Measurements from ENCODE around the gene BLMH.

DNA sequence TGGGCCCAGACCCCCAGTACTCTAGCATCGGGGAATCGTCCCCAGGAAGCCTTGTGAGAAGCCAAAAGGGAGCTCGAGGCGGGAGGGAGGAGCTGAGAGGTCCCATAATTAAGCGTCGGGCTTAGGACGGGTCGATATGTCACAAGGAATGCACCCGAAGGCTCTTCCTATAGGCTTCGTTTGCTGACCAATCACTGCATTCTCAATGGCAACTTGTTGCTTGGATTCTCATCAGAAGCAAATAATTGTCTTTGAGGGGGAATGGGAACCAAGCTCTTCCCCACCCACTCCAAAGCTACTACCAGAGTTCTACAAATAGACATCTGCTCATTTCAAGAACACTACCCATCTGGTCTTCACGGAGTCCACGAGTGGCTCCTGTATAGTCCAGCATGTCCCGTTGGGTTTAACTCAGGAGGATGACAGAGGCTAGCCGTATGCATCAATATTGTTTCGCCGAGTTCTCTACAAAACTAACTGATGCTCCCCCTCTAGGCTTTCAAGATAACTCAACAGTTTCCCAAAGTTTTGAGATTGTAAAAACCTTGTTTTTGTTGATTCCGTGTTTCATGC, 628 bp upstream of the BLMH start:
- no peak for TF ChIP-seq EZH2 (IDR thresholded peaks at IDR 0.05; ENCODE audit: borderline replicate concordance, insufficient read depth, low read depth, low read length, poor library complexity, severe bottlenecking)
- no peak for TF ChIP-seq CTCF (IDR thresholded peaks at IDR 0.05)

All from B cell (primary cell).